ENCODE measurements around the gene PTPRM.

GRCh38 chr18:7722955-7723354 is 155.8 kb downstream of the PTPRM start:
- no peak for TF ChIP-seq CTCF (IDR thresholded peaks at IDR 0.05; ENCODE audit: low read length)
- TF ChIP-seq EZH2 (optimal IDR thresholded peaks at IDR 0.05; ENCODE audit: low read depth, low read length): no peak
